GM19395 (cell line): Measurements from ENCODE around the gene CWC25.
A peak's percentile ranks its signal among the peaks of the same experiment; 100 is the strongest.

Experiments used
- ATAC-seq: cut with Tn5 transposase; IDR thresholded peaks from one replicate; pipeline ENCODE4 v1.9.1; 2021; ENCODE audit warnings: mild to moderate bottlenecking, moderate library complexity; ENCODE audit not compliant: unreplicated experiment

CWC25 gene

GRCh38 chr17:38853292-38854219 lies 28.4 kb upstream of the CWC25 start, which contains the start of gene RPL23:
Gene RPL23, minus strand, starts transcription at chr17:38853721. Its CDS starts 11 bp downstream, at chr17:38853710.
- peak; percentile 85 for ATAC-seq

- no peak for ATAC-seq
Observed at GRCh38 chr17:38852771-38853291, 27.7 kb upstream of the CWC25 start.

GRCh38 chr17:38851434-38851833 lies 26.3 kb upstream of the CWC25 start:
- ATAC-seq: no peak

GRCh38 chr17:38850374-38850773 lies 25.3 kb upstream of the CWC25 start:
- ATAC-seq: no peak

DNA sequence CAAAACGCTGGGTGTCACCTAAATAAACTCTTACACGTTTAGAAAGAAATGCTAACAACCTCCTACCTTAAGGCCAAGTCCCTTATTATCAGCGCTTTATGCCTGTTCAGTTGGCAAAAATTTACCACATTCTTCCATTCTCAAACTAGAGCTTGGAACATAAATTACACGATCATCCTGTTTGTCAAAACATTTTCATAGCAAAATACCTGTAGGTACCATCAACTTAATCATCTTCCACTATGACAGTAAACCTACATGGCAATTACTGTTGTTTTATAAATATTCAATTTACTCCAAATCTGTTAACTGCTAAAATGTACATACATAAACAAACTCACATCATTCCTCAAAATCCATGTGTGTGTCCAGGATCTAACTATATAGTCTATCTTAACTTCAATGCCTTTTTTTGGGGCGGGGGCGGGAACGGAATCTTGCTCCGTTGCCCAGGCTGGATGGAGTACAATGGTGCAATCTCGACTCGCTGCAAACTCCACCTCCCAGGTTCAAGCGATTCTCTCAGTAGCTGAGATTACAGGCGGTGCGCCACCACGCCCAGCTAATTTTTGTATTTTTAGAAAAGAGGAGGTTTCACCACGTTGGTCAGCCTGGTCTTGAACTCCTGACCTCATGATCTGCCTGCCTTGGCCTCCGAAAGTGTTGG lies 24.0 kb upstream of the CWC25 start:
- no peak for ATAC-seq

DNA sequence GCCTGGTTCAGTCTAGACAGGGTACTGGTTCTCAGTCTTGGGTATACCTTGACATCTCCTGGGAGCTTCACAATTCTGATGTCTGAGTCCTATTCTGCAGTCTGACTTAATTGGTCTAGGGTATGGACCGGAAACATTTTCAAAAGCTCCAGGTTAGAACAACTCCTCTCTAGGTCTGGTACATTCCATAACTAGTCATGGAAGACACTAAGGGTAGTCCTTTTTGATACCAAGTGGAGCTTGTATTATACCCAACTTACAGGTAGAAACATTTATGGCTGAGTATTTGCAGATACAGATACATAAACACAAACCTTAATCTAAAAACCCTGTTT lies 23.4 kb upstream of the CWC25 start:
- ATAC-seq: no peak

- no peak for ATAC-seq
Observed at GRCh38 chr17:38844261-38844757, 19.2 kb upstream of the CWC25 start.

- no peak for ATAC-seq
Observed at GRCh38 chr17:38825762-38826247, 684 bp upstream of the CWC25 start.

GRCh38 chr17:38815576-38816193 lies 9.4 kb downstream of the CWC25 start:
- no peak for ATAC-seq

- ATAC-seq: no peak
Observed at GRCh38 chr17:38809828-38810227, 15.3 kb downstream of the CWC25 start.

GRCh38 chr17:38800237-38800760 lies 24.8 kb downstream of the CWC25 start:
- no peak for ATAC-seq

DNA sequence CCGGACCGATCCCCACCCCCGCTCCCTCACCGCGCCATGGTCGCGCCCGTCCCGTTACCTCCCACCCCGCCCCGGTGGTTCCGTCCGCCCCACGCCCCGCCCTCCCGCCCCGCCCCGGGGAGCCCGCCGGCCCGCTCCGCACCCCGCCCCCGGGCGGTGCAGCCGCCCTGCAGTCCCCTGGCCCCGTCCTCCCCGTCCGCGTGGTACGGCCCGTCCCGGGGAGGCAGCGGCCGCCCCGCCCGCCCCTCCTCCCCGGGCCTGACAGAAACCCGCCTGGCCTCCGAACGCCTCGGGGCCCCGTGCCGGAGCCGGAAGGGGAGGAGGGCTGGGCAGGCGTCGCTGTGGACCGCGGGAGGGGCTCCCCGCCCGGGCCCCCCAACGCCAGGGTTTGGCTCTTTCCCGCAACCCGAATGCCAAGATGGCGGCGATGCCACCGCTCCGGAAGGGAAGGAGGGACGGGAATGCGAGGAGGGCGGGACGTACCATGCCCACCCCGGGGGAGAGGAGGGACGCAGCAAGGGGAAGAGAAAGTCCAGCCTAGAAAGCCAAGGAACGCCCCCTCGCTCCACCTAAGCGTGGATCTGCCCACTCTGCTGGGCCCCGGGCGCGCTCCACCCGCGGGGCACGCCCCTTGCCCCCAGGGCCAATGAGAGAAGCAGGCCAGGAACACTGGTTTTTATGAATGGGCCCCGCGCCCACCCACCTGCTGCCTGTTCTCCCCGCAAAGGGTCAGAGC lies 25.5 kb downstream of the CWC25 start, which contains the start of gene PIP4K2B:
Gene PIP4K2B, minus strand, starts transcription at position 56 of the 736 bp plus-strand sequence. CDS start 132 bp downstream, outside the sequence.
- peak; percentile 83 for ATAC-seq

GRCh38 chr17:38798614-38799500 lies 26.3 kb downstream of the CWC25 start:
- peak; percentile 32 for ATAC-seq

DNA sequence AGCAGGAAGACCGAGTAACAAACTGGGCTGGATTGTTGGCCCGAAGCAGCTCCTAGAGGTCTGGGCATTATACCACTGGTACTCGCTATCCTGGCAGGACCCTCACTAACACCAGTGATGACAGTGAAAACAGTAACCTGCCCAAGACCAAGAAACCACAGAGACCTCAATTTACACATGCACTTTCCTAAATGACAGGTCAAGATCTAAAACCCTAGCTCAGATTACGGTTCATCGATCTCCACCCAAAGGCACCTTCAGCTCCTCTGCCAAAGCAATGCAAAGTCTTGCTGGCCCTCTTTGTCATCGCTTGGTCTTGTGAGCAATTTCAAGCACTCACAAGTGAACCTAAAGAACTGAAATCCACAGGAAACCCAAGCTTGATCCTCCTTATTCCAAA lies 27.3 kb downstream of the CWC25 start:
- no peak for ATAC-seq

DNA sequence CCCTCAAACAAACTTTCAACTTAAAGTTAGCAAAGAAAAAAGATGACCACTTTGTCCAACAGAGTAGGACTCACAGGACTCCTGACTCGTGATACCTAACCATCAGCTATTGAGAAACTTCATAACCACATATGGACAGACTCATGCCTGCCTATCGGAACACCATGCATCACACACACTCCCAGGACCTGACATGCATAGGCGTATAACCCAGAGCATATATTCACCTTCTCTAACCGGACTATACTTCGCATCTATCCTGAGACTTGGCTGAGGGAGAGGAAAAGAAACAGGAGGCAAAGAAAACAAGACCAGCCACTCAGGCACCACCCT lies 28.0 kb downstream of the CWC25 start:
- no peak for ATAC-seq

DNA sequence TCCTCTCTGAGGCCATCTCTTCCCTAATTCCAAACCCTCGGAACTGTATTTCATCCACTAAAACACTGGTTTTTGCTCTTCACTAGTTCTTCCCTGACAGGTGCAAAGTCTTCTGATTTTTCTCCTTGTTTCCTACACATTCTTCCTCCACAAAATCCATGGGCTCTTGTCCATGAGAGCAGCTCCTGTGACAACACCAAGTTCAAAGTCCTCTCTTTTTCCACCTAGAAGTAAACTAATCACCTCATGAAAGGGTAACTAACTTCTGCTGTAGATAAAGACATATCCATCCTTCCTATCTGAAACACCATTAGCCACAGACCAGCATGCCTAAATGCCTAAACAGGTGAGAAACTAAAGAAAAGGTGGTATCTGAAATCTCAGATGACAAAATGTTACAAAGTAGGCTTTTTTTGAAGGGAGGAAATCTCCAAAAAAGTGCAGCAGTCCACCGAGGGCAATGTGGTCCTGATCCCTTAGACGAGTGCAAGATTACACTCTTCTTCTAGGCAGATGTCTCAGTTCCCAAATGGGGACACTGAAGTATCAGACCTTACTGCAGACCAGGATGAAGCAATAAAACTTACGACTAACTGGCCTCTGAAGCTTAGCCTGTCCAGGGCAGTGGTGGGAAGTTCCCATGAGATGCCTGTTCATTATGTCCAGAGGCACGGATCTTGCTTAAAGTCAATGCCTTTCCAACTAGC lies 28.5 kb downstream of the CWC25 start:
- ATAC-seq: no peak

DNA sequence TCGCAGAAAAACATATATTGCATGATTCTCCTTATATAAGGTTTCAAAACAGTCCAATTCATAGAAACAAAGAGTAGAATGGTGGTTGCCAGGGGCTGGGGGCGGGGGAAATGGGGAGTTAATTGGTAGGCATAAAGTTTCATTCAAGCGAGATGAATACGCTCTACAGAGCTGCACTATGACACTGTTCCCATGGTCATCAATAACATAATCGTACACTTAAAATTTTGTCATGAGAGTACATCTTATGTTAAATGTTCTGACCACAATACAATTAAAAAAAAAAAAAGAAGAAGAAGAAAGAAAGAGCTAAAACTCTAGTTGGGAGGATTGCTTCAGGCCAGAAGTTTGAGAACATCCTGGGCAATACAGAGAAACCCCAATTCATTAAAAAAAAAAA lies 30.9 kb downstream of the CWC25 start:
- no peak for ATAC-seq

DNA sequence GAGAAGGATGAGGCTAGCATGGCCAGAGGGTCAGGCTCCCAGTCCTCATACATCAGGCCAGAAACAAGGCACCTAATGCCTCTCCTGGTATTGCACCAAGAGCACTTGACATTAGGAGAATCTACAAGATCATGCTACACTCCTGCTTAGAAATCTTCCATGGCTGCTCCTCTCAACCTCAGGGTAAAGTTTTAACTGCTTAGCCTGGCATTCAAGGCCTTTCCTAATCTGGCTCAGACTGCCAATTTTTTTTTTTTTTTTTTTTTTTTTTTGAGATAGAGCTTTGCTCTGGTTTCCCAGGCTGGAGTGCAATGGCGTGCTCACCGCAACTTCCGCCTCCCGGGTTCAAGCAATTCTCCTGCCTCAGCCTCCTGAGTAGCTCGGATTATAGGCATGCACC lies 34.0 kb downstream of the CWC25 start:
- ATAC-seq: no peak
